ENCODE data around the gene CKAP4.

GRCh38 chr12:106274575-106275121 lies 26.8 kb upstream of the CKAP4 start:
- TF ChIP-seq CTCF (IDR thresholded peaks at IDR 0.05) (no peak), POLR2A (IDR thresholded peaks at IDR 0.05) (no peak)

Measured in Peyer's patch (tissue), 4 donors.